DND-41 (cell line): ENCODE data around the gene RBM23.

Source experiments
- ATAC-seq: fragments of 200-7000 bp; cut with Tn5 transposase; 3 replicates; pipeline ENCODE4 v1.9.1; 2021; ENCODE audit warnings: low read depth; ENCODE audit not compliant: insufficient read depth
- DNase-seq: peaks from one replicate; pipeline ENCODE4 v3.0.0-alpha.2; 2020
- H2AFZ ChIP-seq: 2 replicates; pipeline ENCODE4 v1.6.0; 2012; ENCODE audit warnings: low read depth, low read length
- H3K27ac ChIP-seq: 2 replicates; pipeline ENCODE4 v1.5.1; 2012; ENCODE audit warnings: low read length, inconsistent platforms
- H3K27me3 ChIP-seq: fragments of 200-600 bp; sonication (generic); 2 replicates; pipeline ENCODE4 v1.6.0; 2012; ENCODE audit warnings: low read length, mild to moderate bottlenecking, inconsistent platforms; ENCODE audit not compliant: insufficient read depth, poor library complexity
- H3K36me3 ChIP-seq: 2 replicates; pipeline ENCODE4 v1.5.1; 2012; ENCODE audit warnings: low read length, inconsistent platforms; ENCODE audit not compliant: insufficient read depth
- H3K4me1 ChIP-seq: 2 replicates; pipeline ENCODE4 v1.5.1; 2012; ENCODE audit warnings: mild to moderate bottlenecking, low read length; ENCODE audit not compliant: insufficient read depth
- H3K4me2 ChIP-seq: 2 replicates; pipeline ENCODE4 v1.6.0; 2012; ENCODE audit warnings: mild to moderate bottlenecking, moderate library complexity, low read length, inconsistent platforms; ENCODE audit not compliant: insufficient read depth
- H3K4me3 ChIP-seq, 2 experiments: fragments of 200-600 bp in 1 of 2; shearing (Covaris generic) in 1 of 2; 2 replicates each; pipeline ENCODE4 v1.5.1; 2012 to 2016; ENCODE audit warnings: inconsistent platforms in 2 of 2, low read length in 2 of 2, mild to moderate bottlenecking in 2 of 2, low read depth in 1 of 2, moderate library complexity in 1 of 2
- H3K79me2 ChIP-seq: 2 replicates; pipeline ENCODE4 v1.6.0; 2012; ENCODE audit warnings: low read length, inconsistent platforms; ENCODE audit not compliant: insufficient read depth
- H3K9ac ChIP-seq: 2 replicates; pipeline ENCODE4 v1.6.0; 2012; ENCODE audit warnings: low read depth, mild to moderate bottlenecking, inconsistent platforms, low read length, moderate library complexity
- H3K9me3 ChIP-seq: 2 replicates; pipeline ENCODE4 v1.5.1; 2012; ENCODE audit warnings: low read length, moderate library complexity, mild to moderate bottlenecking, inconsistent platforms; ENCODE audit not compliant: insufficient read depth, severe bottlenecking
- H4K20me1 ChIP-seq: 2 replicates; pipeline ENCODE4 v1.6.0; 2012; ENCODE audit warnings: low read length; ENCODE audit not compliant: insufficient read depth
- CTCF ChIP-seq: IDR thresholded peaks from 2 replicates; pipeline ENCODE4 v1.5.1; 2012; ENCODE audit warnings: borderline replicate concordance, low read length, moderate library complexity, mild to moderate bottlenecking; ENCODE audit not compliant: poor library complexity, severe bottlenecking; ENCODE audit errors: extremely low read depth
- EZH2 ChIP-seq: IDR thresholded peaks from 3 replicates; pipeline ENCODE4 v1.6.1; 2012; ENCODE audit warnings: borderline replicate concordance, low read depth, mild to moderate bottlenecking, moderate library complexity, low read length, inconsistent platforms; ENCODE audit not compliant: severe bottlenecking

Gene RBM23

GRCh38 chr14:22887990-22888378, 31.0 kb downstream of the RBM23 start:
- peaks cover 8% of the 10 kb centered on the region; the same call in 1 of the 2 replicates for H4K20me1 ChIP-seq
- ATAC-seq, result peak; percentile 44; the same call in 2 of the 3 replicates
- H3K27me3 ChIP-seq, result peaks cover 46% of the 10 kb centered on the region
- no peaks in the 10 kb centered on the region for H3K9me3 ChIP-seq
- H3K4me1 ChIP-seq, result no peaks in the 10 kb centered on the region
- DNase-seq, result peak; percentile 19
- H3K4me3 ChIP-seq, result no peak overlapping the region
- no peaks in the 10 kb centered on the region for H3K79me2 ChIP-seq
- H3K36me3 ChIP-seq, result no peaks in the 10 kb centered on the region
- TF ChIP-seq CTCF, result no peak
- TF ChIP-seq EZH2, result no peak
- no peak overlapping the region for H3K4me2 ChIP-seq
- H3K27ac ChIP-seq, result no peak overlapping the region
- H2AFZ ChIP-seq, result no peak overlapping the region
- H3K9ac ChIP-seq, result no peak overlapping the region

- Histone ChIP-seq H3K27me3 (peaks cover 47% of the 10 kb centered on the region), H3K9ac (no peak overlapping the region), H3K36me3 (no peaks in the 10 kb centered on the region), H3K9me3 (no peaks in the 10 kb centered on the region), H2AFZ (no peak overlapping the region), H3K4me1 (no peaks in the 10 kb centered on the region), H3K27ac (no peak overlapping the region), H3K4me3 (no peak overlapping the region), H3K4me2 (no peak overlapping the region), H4K20me1 (peaks cover 13% of the 10 kb centered on the region; the same call in 1 of the 2 replicates), H3K79me2 (no peaks in the 10 kb centered on the region)
- DNase-seq (no peak), ATAC-seq (no peak)
- TF ChIP-seq CTCF, result no peak
- TF ChIP-seq EZH2, result no peak
These were observed 31.5 kb downstream of the RBM23 start for GRCh38 chr14:22887260-22887989.

- Histone ChIP-seq H3K27me3 (peaks cover 54% of the 10 kb centered on the region), H3K4me3 (no peak overlapping the region), H3K9ac (no peak overlapping the region), H2AFZ (no peak overlapping the region), H3K36me3 (no peaks in the 10 kb centered on the region), H3K4me2 (no peak overlapping the region), H4K20me1 (peaks cover 13% of the 10 kb centered on the region; the same call in 1 of the 2 replicates), H3K4me1 (no peaks in the 10 kb centered on the region), H3K79me2 (no peaks in the 10 kb centered on the region), H3K27ac (no peak overlapping the region), H3K9me3 (no peaks in the 10 kb centered on the region)
- peak; percentile 37 for DNase-seq
- ATAC-seq, result peak; percentile 39
- no peak for TF ChIP-seq CTCF
- no peak for TF ChIP-seq EZH2
These were observed 32.3 kb downstream of the RBM23 start for GRCh38 chr14:22886500-22887259.
